DMS79 treated with DMSO at 0.1 percent for 48 hours (cell line): Measurements from ENCODE around the gene DOCK11.
A peak's percentile ranks its signal among the peaks of the same experiment; 100 is the strongest.
"Not testable (repeated sequence)": the region's sequence is repeated elsewhere in the genome, so short reads cannot be mapped to it uniquely, and the experiment has no call there.

Source experiments
- DNase-seq: peaks from one replicate; lab custom pipeline; 2025; lab: John Stamatoyannopoulos, UW

DOCK11 gene

GRCh38 chrX:118495061-118495921, at the start of gene DOCK11:
DOCK11 (plus strand) TSS chrX:118495815; CDS start chrX:118495972, 157 bp downstream.
- peak; percentile 16 for DNase-seq

DNA sequence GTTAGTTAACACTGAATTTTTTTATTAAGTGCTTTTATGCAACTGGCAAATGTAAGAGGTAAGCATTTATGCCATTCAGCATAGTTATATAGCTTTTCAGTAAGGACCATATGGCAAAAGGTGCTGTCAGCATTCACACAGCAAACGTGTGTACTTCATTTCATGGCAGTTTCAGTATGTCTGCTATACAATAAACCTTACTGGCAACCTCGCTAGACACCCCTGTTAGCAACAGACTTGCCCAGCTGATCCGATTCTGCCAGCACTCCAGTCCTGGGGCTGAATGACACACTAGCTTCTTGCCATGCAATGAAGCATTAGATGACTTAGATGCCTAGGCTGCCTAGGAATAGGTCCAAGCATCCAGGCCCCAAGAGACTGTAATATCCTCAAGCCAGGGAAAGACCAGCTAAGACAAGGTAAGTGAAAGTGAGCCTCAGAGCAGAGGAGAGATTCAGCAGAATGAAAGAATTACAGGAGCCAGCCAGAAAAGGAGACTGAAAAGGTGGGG, 47.3 kb upstream of the DOCK11 start:
- DNase-seq, result no peak

DNA sequence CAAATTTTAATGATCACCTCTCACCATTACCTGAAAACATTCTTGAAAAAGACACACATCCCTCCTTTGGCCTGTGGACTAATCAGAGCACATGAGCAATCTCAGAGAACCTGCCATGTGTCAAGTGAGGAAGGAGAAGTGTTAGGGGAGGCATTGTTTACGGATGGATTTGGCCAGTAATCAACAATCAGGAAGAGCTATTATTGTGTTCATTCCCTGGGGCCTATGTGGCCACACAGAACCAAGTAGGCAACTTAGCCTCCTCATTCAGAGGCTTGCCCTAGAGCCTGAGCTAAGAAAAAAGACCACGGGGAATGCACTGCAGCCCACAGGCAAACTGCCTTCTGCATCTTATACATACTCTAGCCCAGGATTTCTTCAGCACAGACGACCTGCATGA, 40.6 kb upstream of the DOCK11 start:
- no peak for DNase-seq

DNA sequence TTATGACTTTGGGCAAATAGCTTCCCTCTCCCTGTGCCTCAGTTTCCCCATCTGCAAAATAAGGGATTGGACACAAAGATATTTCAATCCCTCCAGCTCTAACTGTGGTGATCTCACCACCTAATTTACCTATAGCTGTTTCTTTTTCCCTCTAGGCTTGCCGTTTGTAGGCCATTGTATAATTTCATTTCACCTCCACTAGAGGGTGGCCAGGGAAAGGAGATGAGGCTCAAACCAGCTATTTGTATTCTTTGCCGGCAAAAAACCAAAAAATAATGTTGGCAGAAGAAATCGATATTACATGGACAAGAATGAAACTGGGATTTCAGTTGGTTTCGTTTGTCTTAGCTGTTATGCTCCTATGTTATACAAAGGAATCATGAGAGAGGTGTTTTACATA, 36.1 kb upstream of the DOCK11 start:
- DNase-seq, result no peak

DNA sequence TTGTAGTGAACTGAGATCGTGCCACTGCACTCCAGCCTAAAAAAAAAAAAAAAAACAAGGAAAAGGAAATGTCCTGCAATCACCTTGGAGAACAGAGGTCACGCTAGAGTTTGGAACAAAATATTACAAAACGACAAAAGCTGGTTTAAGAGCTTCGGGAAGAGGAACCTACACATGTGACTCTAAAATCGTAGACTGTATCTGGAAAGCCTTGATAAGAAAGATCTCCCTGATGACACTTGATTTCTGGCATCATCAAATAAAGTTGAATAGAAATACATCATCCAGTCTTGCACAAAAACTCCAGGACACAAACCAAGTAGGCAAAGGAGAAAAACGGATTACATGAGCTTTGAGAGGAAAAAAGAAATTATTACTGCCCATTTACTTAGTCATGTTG, 31.1 kb upstream of the DOCK11 start:
- no peak for DNase-seq

- DNase-seq, result no peak
Observed at GRCh38 chrX:118468122-118468521, 27.5 kb upstream of the DOCK11 start.

DNA sequence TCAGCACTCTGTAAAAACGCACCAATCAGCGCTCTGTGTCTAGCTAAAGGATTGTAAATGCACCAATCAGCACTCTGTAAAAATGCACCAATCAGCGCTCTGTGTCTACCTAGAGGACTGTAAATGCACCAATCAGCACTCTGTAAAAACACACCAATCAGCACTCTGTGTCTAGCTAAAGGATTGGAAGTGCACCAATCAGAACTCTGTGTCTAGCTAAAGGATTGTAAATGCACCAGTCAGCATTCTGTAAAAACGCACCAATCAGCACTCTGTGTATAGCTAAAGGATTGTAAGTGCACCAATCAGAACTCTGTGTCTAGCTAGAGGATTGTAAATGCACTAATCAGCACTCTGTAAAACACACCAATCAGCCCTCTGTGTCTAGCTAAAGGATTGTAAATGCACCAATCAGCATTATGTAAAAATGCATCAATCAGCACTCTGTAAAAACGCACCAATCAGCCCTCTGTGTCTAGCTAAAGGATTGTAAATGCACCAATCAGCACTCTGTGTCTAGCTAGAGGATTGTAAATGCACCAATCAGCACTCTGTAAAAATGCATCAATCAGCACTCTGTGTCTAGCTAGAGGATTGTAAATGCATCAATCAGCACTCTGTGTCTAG, 24.8 kb upstream of the DOCK11 start:
- DNase-seq, result not testable (repeated sequence)

- no peak for DNase-seq
Observed at GRCh38 chrX:118474586-118474985, 21.0 kb upstream of the DOCK11 start.

DNA sequence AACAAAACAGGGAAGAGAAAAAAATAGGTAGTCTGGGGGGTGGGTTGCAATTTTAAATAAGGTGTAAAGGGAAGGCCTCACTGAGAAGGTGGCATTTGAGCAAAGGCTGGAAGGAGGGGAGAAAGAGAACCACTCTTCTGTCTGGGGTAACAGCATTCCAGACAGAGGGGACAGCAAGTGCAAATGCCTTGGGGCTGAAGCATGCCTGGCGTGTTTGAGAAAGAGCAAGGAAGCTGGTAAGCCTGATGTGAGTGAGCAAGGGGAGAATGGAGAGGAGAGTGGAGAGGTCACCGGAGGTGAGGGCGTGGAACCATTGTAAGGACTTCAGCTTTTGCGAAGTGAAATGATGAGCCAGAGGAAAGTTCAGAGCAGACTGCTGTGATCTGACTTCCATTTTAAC, 19.7 kb upstream of the DOCK11 start:
- DNase-seq, result no peak

DNA sequence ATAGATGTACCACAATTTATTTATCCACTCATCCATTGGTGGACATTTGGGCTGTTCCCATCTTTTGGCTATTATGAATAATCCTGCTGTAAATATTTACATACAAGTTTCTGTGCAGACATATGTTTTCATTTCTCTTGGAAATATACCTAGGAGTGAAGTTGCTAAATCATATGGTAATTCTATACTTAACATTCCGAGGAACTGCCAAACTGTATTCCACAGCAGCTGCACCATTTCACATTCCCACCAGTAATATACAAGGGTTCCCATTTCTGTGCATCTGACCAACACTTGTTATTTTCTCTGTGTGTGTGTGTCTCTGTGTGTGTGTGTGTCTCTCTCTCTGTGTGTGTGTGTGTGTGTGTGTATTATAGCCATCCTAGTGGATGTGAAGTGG, 15.4 kb upstream of the DOCK11 start:
- DNase-seq, result no peak

- DNase-seq, result not testable (repeated sequence)
Observed at GRCh38 chrX:118482384-118482783, 13.2 kb upstream of the DOCK11 start.

GRCh38 chrX:118484216-118484903, 11.3 kb upstream of the DOCK11 start:
- no peak for DNase-seq

- DNase-seq, result not testable (repeated sequence)
Observed at GRCh38 chrX:118486693-118487092, 8.9 kb upstream of the DOCK11 start.

GRCh38 chrX:118493016-118493415, 2.6 kb upstream of the DOCK11 start:
- DNase-seq, result no peak

DNA sequence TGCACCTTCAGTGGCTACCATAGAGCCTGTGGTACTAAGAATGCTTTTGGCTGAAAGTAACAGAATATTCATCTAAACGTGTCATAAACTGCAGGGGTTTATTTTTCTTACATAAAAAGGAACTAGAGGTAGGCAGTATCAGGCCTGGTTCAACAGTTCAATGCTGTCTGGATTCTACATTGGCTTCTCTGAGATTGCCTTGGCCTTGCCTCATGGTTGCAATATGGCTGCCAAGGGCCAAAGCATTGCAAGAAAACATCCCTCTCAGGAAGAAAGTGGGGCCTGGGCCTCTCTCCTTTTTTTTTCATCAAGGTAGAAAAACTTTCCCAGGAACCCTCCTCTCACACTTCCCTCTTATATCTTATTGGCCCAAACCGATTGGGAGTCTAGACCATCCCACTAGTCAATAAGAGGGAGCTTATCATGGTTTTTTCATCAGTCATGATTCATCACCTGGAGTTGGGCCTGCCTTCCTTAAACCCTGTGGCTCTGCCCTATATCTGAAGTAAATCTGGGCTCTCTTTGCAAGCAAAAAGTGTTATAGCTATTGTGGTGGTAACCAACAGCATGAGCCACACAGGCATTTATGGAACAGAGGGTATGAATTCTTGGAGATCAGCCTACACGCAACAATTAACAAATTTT, 1.8 kb upstream of the DOCK11 start:
- DNase-seq, result no peak

- no peak for DNase-seq
Observed at GRCh38 chrX:118495958-118496762, 545 bp downstream of the DOCK11 start.

DNA sequence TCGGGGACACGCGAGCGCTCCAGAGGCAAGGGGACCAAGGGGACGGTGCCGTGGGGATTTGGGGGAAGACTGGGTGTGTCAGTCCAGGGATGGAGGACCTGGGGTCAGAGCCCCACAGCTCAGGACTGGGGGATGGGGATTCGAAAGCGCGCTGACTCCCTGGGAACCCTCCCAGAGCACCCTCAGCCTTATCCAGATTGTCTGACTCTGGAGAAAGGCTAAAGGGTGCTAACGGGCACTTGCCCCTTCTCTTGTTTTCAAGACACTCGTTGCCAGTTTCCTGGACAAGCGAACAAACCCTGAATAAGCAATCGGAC, 1.1 kb downstream of the DOCK11 start:
- DNase-seq, result no peak

GRCh38 chrX:118497180-118497818, 1.7 kb downstream of the DOCK11 start:
- DNase-seq, result no peak

DNA sequence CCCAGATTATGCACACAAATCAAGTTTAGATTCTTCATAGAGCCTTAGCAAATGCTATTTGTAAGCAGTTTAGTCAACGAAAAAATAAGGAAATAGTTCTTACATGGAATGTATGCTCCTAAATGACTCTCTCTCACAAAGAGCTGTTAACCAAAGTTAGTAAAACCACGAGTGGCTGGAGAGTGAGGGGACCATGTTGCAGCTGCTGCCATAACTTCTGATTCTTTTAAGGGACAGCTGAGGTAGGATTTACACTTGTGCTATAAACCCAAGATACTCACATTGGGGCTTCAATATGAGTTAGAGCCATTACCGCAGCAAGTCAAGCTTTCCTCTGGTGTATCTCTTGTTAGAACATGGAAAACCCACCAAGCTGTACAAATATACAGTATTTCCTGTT, 2.7 kb downstream of the DOCK11 start:
- DNase-seq, result no peak

DNA sequence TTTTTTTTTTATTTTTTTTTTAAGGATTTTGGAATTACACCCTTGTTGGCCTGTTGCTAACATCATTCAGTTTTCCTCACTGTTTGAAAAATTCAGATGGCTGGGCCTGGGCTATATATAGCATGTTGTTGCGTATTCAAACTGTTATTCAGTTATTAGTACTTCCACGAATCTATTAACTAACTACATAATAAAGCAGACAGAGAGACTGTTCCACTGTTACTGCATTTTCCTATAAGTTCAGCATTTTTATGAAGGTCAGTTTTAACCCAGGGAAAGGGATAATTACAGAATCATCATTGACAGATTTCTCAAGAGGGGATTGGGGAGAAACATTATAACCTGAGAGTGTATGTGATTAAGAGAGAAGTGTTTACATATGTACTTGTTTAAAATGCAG, 3.1 kb downstream of the DOCK11 start:
- DNase-seq, result no peak

- peak; percentile 11 for DNase-seq
Observed at GRCh38 chrX:118499295-118499694, 3.7 kb downstream of the DOCK11 start.
